K562 (cell line): ENCODE data around the gene SLC6A8. TPM values are rescaled to one million over a fixed set of nuclear protein-coding genes. Genes with fewer than 3 reads are reported as not detected.

Experiments used
- CREM ChIP-seq: IDR thresholded peaks from 2 replicates; pipeline ENCODE4 v1.6.1; 2014; ENCODE audit warnings: antibody characterized with exemption, low read depth
- ETV1 ChIP-seq: fragments of 450-650 bp; conservative IDR thresholded peaks from 2 replicates; pipeline ENCODE4 v1.6.1; 2016; ENCODE audit warnings: missing genetic modification characterization, control low read depth, low read depth, missing compliant biosample characterization
- MAZ ChIP-seq, 2 experiments: fragments of 450-650 bp in 1 of 2; sonication (generic) in 1 of 2; formaldehyde crosslinking; IDR thresholded peaks in 1 of 2; conservative IDR thresholded peaks in 1 of 2; 2 replicates each; pipeline versions ENCODE4 v1.4.0 to v1.5.0; 2020; ENCODE audit warnings: mild to moderate bottlenecking in 1 of 2, missing genetic modification reagents in 1 of 2
- MNT ChIP-seq, 2 experiments: fragments of 450-650 bp; conservative IDR thresholded peaks; 2 replicates each; pipeline ENCODE4 v1.6.1; 2017; ENCODE audit warnings: mild to moderate bottlenecking in 2 of 2, moderate library complexity in 2 of 2
- NBN ChIP-seq: fragments of 450-650 bp; IDR thresholded peaks from 2 replicates; pipeline ENCODE4 v1.6.1; 2016; ENCODE audit warnings: low read depth, mild to moderate bottlenecking
- SIN3A ChIP-seq, 2 experiments: fragments of 150-350 bp in 1 of 2; IDR thresholded peaks; 2 replicates each; pipeline ENCODE4 v1.6.1; 2011 to 2016; ENCODE audit warnings: borderline replicate concordance in 2 of 2, low read depth in 2 of 2, low read length in 2 of 2, mild to moderate bottlenecking in 2 of 2, moderate library complexity in 2 of 2; ENCODE audit not compliant: control insufficient read depth in 1 of 2
- SP1 ChIP-seq: sonication (generic); formaldehyde crosslinking; IDR thresholded peaks from 2 replicates; pipeline ENCODE4 v1.8.1; 2022; ENCODE audit warnings: mild to moderate bottlenecking, missing genetic modification reagents
- polyA plus RNA-seq, 8 experiments: library from polyadenylated mRNA; depleted of rRNA in 4 of 8; stranded (reverse) in 5 of 8; unstranded in 3 of 8; fragments of >200 nt; fragmentation: Nextera tagmentation in 2 of 8; fragmentation: Illumina TruSeq in 1 of 8; extraction: Ambion mirVana in 2 of 8; extraction: Trizol in 1 of 8; gene quantifications; 2 replicates each; pipeline versions ENCODE4 v1.2.1 to v1.2.3, GENCODE V29; 2011 to 2014; ENCODE audit warnings: inconsistent platforms in 1 of 8, missing spikeins in 1 of 8
- total RNA-seq, 7 experiments: library from RNA; depleted of rRNA in 6 of 7; stranded (reverse); fragments of >200 nt in 6 of 7; fragmentation: Illumina TruSeq in 2 of 7; extraction: Trizol in 2 of 7; gene quantifications; 2 replicates each; pipeline versions ENCODE4 v1.2.1 to v1.2.3, GENCODE V29; 2011 to 2021; ENCODE audit warnings: low replicate concordance in 1 of 7
- TF ChIP-seq, protein P1 (sequence below): fragments of 450-650 bp; IDR thresholded peaks from 2 replicates; pipeline ENCODE4 v1.6.1; 2016; ENCODE audit warnings: mild to moderate bottlenecking, moderate library complexity
- TF ChIP-seq, protein P2 (sequence below): sonication (generic); formaldehyde crosslinking; IDR thresholded peaks from 2 replicates; pipeline ENCODE4 v1.9.0; 2022; ENCODE audit warnings: mild to moderate bottlenecking, missing genetic modification reagents
- TF ChIP-seq, protein P3 (sequence below): sonication (generic); formaldehyde crosslinking; IDR thresholded peaks from 2 replicates; pipeline ENCODE4 v1.5.0; 2020; ENCODE audit warnings: missing genetic modification reagents

The SLC6A8 gene
- total and polyA plus RNA-seq, 9 of the 15 experiments (the other 6 are each of a cell fraction or from before 2014, with no cell fraction given), result 0.68 to 144 (median 34.3) TPM

DNA sequence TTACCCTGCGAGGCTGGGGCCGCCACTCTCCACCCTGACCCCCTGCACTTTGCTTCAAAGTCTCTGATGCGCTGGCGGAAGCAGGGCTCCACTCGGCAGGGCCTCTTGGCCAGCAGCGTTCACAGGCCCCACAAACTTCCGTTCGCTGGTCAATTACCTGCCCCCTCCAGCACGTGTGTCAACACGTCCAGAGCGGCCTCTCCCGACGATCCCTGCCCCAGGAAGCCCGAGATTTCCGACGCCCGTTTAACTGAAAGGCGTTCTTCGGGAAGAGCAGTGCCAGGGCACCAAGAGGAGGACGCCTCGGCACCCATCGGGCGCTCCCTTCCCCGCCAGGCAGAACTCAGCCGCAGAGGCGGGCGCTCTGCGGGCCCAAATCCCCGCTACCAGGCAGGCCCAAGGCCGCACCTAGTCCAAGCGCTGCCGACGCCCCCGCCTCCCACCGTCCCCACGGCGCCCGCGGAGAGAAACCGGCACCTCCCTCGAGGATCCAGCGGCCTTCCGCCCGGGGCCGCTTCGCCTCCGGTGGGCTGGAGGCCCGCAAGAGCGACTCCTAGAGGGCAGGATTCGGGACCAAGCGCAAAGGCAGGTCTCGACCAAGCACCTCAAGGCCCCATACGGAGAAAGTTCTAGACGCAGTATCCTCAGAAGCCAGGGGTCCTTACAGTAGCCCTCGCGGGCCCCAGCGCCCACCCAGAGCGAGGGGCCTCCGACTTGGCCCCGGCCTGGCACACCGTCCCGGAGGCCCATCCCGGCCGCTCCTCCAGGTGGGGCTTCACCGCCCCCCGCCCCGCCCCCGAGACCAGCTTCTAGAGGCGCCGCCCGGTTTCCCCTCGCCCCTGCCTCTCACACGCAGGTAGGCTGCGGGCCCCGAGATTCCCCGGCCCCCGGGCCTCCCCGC, 35.9 kb downstream of the SLC6A8 start (continued):
- TF ChIP-seq, protein P1, sequence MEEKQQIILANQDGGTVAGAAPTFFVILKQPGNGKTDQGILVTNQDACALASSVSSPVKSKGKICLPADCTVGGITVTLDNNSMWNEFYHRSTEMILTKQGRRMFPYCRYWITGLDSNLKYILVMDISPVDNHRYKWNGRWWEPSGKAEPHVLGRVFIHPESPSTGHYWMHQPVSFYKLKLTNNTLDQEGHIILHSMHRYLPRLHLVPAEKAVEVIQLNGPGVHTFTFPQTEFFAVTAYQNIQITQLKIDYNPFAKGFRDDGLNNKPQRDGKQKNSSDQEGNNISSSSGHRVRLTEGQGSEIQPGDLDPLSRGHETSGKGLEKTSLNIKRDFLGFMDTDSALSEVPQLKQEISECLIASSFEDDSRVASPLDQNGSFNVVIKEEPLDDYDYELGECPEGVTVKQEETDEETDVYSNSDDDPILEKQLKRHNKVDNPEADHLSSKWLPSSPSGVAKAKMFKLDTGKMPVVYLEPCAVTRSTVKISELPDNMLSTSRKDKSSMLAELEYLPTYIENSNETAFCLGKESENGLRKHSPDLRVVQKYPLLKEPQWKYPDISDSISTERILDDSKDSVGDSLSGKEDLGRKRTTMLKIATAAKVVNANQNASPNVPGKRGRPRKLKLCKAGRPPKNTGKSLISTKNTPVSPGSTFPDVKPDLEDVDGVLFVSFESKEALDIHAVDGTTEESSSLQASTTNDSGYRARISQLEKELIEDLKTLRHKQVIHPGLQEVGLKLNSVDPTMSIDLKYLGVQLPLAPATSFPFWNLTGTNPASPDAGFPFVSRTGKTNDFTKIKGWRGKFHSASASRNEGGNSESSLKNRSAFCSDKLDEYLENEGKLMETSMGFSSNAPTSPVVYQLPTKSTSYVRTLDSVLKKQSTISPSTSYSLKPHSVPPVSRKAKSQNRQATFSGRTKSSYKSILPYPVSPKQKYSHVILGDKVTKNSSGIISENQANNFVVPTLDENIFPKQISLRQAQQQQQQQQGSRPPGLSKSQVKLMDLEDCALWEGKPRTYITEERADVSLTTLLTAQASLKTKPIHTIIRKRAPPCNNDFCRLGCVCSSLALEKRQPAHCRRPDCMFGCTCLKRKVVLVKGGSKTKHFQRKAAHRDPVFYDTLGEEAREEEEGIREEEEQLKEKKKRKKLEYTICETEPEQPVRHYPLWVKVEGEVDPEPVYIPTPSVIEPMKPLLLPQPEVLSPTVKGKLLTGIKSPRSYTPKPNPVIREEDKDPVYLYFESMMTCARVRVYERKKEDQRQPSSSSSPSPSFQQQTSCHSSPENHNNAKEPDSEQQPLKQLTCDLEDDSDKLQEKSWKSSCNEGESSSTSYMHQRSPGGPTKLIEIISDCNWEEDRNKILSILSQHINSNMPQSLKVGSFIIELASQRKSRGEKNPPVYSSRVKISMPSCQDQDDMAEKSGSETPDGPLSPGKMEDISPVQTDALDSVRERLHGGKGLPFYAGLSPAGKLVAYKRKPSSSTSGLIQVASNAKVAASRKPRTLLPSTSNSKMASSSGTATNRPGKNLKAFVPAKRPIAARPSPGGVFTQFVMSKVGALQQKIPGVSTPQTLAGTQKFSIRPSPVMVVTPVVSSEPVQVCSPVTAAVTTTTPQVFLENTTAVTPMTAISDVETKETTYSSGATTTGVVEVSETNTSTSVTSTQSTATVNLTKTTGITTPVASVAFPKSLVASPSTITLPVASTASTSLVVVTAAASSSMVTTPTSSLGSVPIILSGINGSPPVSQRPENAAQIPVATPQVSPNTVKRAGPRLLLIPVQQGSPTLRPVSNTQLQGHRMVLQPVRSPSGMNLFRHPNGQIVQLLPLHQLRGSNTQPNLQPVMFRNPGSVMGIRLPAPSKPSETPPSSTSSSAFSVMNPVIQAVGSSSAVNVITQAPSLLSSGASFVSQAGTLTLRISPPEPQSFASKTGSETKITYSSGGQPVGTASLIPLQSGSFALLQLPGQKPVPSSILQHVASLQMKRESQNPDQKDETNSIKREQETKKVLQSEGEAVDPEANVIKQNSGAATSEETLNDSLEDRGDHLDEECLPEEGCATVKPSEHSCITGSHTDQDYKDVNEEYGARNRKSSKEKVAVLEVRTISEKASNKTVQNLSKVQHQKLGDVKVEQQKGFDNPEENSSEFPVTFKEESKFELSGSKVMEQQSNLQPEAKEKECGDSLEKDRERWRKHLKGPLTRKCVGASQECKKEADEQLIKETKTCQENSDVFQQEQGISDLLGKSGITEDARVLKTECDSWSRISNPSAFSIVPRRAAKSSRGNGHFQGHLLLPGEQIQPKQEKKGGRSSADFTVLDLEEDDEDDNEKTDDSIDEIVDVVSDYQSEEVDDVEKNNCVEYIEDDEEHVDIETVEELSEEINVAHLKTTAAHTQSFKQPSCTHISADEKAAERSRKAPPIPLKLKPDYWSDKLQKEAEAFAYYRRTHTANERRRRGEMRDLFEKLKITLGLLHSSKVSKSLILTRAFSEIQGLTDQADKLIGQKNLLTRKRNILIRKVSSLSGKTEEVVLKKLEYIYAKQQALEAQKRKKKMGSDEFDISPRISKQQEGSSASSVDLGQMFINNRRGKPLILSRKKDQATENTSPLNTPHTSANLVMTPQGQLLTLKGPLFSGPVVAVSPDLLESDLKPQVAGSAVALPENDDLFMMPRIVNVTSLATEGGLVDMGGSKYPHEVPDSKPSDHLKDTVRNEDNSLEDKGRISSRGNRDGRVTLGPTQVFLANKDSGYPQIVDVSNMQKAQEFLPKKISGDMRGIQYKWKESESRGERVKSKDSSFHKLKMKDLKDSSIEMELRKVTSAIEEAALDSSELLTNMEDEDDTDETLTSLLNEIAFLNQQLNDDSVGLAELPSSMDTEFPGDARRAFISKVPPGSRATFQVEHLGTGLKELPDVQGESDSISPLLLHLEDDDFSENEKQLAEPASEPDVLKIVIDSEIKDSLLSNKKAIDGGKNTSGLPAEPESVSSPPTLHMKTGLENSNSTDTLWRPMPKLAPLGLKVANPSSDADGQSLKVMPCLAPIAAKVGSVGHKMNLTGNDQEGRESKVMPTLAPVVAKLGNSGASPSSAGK, result peak; percentile 61; the same call in 1 of the 2 replicates
- TF ChIP-seq MAZ (CRISPR knock-in tag; conservative IDR thresholded peaks at IDR 0.05 in 1 of 2, IDR thresholded peaks at IDR 0.05 in 1 of 2) (peak in 1 of 2 experiments; percentile 55; a peak in 2 of 4 replicates), SIN3A (IDR thresholded peaks at IDR 0.05; ENCODE audit: borderline replicate concordance in 2 of 2, control insufficient read depth in 1 of 2, low read depth in 2 of 2, low read length in 2 of 2) (peak in 1 of 2 experiments; percentile 59; a peak in 2 of 4 replicates), ETV1 (tag) (0 out of 2 replicates have a peak, but pooled peaks have one; percentile 32), SP1 (CRISPR knock-in tag) (peak; percentile 12; the same call in 1 of the 2 replicates), NBN (no peak), CREM (0 out of 2 replicates have a peak, but pooled peaks have one; percentile 2), MNT (conservative IDR thresholded peaks at IDR 0.05) (peak; percentile 72)
- TF ChIP-seq, protein P2, sequence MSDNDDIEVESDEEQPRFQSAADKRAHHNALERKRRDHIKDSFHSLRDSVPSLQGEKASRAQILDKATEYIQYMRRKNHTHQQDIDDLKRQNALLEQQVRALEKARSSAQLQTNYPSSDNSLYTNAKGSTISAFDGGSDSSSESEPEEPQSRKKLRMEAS (CRISPR knock-in tag), result peak; percentile 25; the same call in 1 of the 2 replicates
- TF ChIP-seq, protein P3, sequence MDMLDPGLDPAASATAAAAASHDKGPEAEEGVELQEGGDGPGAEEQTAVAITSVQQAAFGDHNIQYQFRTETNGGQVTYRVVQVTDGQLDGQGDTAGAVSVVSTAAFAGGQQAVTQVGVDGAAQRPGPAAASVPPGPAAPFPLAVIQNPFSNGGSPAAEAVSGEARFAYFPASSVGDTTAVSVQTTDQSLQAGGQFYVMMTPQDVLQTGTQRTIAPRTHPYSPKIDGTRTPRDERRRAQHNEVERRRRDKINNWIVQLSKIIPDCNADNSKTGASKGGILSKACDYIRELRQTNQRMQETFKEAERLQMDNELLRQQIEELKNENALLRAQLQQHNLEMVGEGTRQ (CRISPR knock-in tag), result 0 out of 2 replicates have a peak, but pooled peaks have one; percentile 8
